Fibroblast of skin of right biceps (primary cell): Measurements from ENCODE around the gene PRSS21.

Source experiments
- DNase-seq: peaks from one replicate; pipeline ENCODE4 v3.0.0-alpha.2; 2013

PRSS21 gene

DNA sequence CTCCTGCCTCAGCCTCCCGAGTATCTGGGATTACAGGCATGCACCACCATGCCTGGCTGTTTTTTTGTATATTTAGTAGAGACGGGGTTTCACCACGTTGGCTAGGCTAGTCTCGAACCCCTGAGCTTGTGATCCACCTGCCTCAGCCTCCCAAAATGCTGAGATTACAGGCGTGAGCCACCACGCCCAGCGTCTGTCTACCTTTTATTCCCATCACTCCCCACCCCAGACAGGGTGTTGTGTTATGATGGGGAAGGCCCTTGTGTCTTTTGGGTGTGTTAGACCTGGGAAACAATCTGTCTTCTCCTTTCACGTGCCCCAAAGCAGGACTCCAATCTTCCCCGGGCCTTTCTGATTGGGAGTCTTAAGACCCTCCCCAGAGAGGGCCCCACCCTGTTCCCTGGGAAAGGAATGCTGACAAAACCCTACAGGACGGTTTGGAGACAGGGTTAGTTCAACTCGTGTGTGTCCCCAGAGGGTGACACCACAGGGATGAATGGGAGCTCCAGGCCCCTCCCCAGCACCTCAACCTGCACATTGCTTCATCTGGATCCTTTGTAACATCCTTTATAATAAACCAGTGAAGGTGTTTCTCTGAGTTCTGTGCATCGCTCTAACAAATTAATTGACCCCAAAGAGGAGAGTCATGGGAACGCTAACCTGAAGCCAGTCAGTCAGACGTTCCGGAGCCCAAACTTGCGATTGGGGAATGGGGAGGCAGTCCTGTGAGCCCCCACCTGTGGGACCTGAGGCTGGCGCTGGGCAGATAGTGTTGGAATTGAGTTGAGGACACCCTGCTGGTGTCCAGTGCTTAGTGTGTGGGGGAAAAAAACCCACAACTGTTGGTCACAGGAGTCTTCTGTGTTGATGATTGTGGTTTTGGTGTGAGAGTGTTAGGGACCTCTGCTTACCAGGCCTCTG lies 36.8 kb upstream of the PRSS21 start:
- no peak for DNase-seq

GRCh38 chr16:2782583-2783351 lies 34.3 kb upstream of the PRSS21 start:
- DNase-seq = no peak

DNA sequence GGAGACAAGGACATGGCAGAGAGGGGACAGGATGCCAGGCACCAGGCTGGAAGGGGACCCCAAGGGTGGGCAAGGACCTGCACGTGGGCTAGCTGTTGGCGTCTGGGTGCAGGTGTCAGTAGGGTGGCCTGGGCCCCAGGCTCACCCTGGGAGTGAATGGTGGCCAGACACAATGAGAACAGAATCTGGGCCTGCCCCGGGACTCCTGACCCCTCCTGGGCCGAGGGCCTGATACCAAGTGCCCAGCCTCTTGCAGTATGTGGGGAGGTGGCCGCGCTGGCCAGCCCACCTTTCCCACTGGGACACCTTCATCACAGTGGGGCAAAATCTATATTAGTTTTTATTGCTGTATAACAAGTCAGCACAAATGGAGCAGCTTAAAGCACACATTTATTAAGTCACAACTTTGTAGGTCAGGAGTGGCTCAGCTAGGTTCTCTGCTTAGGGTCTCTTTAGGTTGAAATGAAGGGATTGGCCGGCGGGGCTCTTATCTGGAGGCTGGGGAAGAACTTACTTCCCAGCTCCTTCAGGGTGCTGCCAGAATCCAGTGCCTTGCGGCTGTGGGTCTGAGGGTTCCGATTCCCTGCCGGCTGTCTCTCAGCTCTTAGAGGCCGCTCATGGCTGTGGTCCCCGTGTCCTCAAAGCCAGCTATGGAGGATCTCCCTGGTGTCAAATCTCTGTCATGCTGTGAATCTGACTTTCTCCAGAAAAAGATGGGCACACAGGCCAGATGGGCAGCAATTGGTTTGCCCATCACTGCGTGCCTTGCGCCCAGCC lies 33.3 kb upstream of the PRSS21 start:
- no peak for DNase-seq

DNA sequence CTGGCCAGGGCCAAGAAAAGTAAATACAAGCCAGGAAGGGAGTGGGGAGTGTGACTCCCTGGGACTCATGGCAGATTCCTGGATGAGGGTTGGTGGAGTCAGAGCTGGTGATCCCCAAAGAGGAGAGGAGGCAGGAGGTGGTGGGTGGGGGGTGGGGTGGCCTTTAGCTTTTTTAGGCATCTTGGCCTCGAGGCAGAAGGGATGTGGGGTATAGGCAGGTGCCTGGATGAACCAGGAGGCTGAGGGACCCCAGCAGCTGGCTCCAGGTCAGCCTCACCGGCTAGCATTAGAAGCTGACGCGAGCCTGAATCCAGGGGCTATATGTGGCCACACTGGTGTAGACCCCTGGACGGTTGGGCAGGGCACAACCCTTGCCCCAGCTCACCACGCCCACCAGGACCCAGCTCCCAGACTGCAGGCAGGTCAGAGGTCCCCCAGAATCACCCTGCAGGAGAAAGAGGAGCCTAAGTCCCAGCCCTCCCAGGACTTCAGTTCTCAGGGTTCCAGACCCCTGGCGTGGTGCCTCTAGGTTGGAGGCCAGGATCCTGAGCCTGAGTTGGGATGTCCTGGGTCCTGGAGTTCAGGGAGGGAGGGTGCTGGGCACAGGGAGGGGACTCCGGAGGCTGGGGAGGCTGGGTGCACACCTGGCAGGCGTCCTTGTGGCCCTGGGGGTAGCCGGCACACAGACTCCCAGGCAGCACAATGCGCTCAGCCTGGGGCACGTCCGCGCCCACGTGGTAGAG lies 32.5 kb upstream of the PRSS21 start:
- DNase-seq = no peak

DNA sequence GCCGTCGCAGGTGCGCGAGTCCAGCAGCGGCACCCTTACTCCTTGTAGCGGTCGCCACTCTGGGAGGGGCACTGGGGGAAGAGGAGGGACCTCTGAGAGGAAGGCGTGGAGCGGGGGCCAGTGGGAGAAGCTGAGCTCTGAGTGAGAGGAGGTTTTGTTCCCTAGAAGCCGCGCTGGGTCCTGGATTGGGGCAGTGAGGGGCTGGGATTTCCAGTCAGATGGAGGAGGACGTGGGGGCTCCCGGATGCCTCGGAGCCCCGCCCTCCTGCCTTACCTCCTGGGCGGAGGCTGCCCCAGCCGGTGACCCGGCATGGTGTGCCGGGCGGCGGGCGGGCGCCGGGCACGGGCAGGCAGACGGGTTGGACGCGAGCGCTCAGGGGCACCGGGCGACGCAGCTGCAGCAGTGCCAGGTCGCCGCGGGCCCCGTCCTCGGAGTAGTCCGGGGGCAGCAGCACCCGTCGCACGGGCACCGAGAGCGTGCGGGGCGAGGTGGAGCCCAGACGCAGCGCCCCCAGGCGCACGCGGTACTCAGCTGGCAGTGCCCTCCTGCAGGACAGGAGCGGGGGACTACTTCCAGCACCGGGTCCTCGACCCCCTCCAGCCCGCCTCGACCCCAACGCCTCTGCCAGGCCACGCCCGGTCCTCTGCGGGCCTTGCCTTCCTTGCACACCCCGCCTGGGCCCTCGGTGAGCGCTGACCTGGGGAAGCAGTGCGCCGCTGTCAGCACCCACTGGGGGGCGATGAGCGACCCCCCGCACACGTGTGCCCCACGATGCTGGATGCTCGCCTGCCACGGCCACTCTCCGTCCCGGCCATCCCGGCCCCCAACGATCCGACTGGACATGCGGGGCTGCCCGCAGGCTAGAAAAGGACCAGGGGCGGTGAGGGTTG lies 31.7 kb upstream of the PRSS21 start:
- DNase-seq = no peak

DNA sequence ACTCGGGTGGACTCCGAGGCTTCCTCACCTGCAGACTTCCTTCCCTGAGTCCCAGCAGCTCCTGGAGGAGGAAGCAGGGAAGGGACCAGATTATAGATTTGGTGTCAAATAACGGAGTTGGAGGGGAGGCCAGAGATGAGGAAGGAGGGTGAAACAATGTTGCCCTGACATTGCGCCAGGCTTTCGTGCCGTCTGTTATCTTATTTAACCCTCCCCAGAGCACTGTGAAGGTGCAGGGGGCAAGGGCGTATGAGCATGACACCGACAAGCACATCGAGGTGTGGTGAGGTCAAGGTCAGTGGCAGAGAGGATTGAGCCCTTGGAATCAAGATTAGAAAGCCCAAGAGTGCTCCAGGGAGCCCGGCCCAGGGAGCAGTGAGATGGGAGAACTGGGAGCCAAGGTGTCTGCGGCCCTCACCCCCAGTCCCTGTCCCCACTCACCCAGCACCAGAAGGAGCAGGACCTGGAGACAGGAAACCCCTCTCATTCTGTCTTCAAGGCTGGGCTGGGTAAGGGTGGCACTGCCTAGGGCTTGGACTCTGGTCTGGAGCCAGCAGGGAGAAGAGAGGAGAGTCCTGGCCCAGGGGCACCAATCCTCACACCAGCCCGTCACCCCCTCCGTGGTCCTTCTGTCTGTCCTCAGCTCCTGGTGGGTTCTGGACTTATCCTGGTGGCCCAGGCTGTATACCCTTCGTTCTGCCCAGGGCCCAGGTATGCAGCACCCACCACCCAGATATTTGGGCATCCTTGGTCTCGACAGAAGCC lies 30.8 kb upstream of the PRSS21 start:
- no peak for DNase-seq

DNA sequence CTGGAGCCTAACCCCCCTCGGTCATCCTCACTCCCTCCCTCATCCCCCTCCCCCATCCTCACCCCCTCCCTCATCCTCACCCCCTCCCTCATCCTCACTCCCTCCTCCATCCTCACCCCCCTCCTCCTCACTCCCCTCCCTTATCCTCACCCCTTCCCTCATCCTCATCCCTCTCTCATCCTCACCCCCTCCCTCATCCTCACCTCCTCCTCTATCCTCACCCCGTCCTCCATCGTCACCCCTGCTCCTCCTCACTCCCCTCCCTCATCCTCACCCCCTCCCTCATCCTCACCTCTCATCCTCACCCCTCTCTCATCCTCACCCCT lies 30.2 kb upstream of the PRSS21 start:
- DNase-seq = no peak

DNA sequence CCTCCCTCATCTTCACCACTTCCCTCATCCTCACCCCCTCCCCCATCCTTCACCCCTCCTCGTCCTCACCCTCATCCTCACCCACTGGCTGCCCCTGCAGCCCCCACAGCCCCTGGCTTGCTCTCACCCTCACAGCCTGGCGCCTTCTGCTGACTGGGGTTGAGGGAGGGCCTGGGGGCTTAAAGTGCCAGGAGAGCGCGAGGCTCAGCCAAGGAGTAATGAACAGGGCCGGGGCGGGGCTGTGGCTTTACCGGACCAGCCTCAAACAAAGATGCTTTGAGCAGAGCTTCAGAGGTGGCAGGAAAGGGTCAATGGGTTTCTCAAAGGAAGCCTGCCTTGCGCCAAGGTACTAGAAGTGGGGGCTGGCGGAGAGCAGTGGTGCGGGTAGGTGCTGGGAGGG lies 29.6 kb upstream of the PRSS21 start, which contains the start of gene PRSS33:
Gene PRSS33, minus strand, starts transcription at position 155 of the 400 bp plus-strand sequence. CDS start 1,013 bp downstream, outside the sequence.
- DNase-seq = no peak

- DNase-seq = no peak
These were observed 29.1 kb upstream of the PRSS21 start for GRCh38 chr16:2787961-2788360.

DNA sequence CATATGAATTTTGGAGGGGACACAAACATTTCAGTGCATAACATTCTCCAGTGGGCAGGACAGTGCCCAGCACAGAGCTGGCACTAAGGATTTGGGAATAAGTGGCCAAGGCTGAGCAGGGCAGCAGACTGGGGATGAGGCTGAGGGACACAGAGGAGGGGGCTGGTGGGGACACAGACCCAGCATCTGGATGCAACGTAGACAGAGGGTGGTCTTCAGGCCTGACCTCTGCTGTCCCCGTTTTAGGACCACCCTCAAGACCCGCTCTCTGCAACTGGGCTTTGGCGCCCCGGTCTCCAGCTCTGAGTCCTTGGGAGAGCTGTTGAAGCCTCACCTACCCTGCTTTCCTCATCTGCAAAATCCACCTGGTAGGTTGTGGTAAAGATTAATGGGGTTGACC lies 26.4 kb upstream of the PRSS21 start:
- no peak for DNase-seq

DNA sequence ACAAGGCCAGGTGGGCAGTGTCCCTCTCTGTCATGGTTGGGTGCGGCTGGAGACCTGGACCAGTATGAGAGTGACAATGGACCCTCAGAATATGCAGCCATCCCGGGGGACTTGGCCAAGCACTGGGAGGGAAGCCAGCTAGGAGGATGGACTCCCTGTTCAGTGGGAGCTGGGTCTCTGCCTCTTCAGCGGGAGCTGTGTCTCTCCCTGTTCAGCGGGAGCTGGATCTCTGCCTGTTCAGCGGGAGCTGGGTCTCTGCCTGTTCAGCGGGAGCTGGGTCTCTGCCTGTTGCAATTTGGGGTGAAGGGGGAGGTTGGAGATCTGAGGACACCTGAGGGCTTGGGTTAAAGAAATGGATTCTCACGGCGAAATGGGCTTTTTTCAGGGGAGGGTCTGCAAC lies 25.9 kb upstream of the PRSS21 start:
- no peak for DNase-seq

GRCh38 chr16:2792940-2793339 lies 24.1 kb upstream of the PRSS21 start:
- no peak for DNase-seq

DNA sequence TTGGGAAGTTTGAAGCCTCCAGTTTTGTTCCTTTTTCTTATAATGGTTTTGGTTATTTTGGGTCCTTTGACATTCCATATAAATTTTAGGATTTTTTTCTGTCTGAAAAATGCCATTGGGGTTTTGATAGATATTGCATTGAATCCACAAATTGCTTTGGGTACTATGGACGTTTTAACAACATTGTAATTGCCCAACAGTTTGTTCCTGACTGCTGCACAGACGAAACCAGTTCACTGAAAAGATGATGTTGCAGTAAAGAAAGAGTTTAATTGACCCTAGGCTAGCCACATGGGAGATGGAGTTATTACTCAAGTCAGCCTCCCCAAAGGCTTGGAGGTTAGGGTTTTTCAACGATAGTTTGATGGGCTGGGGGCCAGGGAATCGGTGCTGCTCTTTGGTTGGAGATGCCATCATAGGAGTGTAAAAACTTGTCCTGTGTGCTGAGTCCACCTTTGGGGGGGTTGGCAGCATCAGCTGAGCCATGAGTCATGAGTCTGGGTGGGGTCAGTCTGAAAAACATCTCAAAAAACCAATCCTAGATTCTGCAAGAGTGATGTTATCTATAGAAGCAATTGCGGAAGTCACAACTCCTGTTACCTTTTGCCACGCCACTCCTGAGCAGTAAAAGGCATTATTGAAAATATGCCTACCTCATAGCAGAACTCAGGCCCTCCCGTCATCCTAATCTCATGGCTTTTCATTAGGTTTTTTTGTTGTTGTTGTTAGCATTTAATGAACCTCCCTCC lies 21.5 kb upstream of the PRSS21 start:
- DNase-seq = no peak

GRCh38 chr16:2798723-2799204 lies 18.3 kb upstream of the PRSS21 start:
- no peak for DNase-seq

DNA sequence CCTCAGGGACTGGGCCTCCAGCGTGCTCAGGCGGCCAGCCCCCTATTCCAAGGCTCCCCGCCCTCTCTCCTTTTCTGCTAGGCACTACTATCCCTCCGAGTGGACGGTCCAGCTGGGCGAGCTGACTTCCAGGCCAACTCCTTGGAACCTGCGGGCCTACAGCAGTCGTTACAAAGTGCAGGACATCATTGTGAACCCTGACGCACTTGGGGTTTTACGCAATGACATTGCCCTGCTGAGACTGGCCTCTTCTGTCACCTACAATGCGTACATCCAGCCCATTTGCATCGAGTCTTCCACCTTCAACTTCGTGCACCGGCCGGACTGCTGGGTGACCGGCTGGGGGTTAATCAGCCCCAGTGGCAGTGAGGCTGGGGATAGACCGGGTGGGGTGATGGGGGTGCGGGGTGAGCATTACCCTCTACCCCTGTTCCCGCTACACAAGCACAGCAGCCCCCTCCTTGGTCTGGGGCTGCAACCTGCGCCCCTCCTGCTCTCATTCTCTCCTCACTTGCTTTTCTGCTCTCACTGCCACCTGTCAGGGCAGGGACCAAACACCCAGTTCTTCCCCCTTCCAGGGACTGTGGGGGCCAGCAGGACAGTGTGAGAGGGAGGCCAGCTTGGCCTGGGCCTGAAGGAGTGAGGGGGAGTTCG lies 17.7 kb upstream of the PRSS21 start:
- no peak for DNase-seq

DNA sequence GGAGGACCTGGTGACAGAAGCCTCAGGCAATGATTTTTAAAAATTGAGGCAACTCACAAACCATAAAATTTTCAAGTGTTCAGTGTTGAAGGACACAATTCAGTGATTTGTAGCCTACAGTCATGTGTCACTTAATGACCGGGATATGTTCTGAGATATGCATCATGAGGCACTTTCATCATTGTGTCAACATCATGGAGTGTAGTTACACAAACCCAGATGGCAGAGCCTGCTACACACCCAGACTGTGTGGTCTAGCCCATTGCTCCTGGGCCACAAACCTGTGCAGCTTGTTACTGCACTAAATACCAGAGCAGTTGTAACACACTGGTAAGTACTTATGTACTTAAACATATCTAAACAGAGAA lies 17.2 kb upstream of the PRSS21 start:
- no peak for DNase-seq

GRCh38 chr16:2803545-2804195 lies 13.4 kb upstream of the PRSS21 start:
- DNase-seq = no peak

GRCh38 chr16:2804728-2805127 lies 12.3 kb upstream of the PRSS21 start:
- DNase-seq = no peak

- no peak for DNase-seq
These were observed 10.8 kb upstream of the PRSS21 start for GRCh38 chr16:2806286-2806685.
